HG02759 (cell line): ENCODE data around the gene RMC1.
"Not testable (repeated sequence)": the region's sequence is repeated elsewhere in the genome, so short reads cannot be mapped to it uniquely, and the experiment has no call there.

Experiments used
- ATAC-seq: cut with Tn5 transposase; IDR thresholded peaks from one replicate; pipeline ENCODE4 v1.9.1; 2021; ENCODE audit warnings: mild to moderate bottlenecking, moderate library complexity; ENCODE audit not compliant: unreplicated experiment

Gene RMC1

DNA sequence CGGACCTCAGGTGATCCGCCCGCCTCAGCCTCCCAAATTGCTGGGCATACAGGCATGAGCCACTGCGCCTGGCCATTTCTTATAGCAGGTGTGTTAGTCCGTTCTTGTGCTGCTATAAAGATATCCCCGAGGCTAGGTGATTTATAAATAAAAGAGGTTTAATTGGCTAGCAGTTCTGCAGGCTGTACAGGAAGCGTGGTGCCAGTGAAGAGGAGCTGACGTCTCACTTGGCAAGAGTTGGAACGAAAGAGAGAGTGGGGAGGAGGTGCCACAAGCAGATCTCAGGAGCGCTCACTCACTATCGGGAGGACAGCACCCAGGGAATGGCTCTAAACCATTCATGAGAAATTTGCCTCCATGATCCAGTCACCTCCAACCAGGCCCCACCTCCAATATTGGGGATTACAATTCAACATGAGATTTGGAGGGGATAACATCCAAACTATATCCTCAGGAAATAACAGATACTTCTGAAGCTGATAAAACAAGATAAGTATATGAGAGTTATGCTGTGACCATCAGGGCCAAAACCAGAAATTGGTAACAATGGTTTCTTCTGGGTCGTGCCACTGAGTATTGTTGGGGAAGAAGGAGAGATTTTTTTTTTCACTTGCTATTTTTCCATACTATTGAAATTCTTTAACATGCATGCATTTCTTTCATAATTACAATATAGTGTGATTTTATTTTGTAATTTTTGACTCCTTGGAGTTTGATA lies 7.4 kb upstream of the RMC1 start:
- ATAC-seq = no peak

GRCh38 chr18:23498117-23498516 lies 5.2 kb upstream of the RMC1 start:
- ATAC-seq = no peak

- peak; percentile 29 for ATAC-seq
Observed at GRCh38 chr18:23498877-23499276, 4.4 kb upstream of the RMC1 start.

DNA sequence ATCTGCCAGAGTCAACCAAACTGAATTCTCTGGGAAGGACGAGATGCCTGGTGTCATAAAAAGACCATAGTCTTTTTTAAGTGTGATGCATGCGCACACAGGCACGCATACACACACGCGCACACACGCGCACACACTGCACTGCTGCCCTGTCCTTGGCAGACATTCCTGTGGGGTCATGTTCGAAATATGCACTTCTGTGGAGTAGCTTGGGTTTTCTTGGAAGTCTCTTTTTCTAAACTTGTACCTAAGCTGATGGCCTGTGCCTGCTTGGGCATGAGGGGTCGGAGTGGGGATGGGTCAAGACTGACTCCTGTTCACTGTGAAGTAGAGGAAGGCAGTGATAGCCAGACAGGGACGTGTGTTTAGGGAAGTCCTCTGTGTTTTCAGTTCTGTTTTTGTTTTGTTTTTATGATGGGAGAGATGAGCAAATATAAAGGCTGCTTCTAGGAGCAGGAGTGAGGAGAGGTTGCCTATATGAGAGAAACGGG lies 4.0 kb upstream of the RMC1 start:
- no peak for ATAC-seq

DNA sequence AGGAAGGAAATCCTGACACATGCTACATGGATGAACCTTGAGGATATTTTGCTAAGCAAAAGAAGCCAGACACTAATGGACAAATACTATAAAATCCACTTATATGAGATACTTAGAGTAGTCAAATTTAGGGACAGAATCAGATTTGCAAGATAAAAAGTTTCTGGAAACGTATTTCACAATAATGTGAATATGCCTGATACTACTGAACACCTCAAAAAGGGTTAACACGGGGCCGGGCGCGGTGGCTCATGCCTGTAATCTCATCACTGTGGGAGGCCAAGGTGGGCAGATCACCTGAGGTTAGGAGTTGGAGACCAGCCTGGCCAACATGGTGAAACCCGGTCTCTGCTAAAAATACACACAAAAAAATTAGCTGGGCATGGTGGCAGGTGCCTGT lies 1.7 kb upstream of the RMC1 start:
- no peak for ATAC-seq

GRCh38 chr18:23502516-23503037 lies 734 bp upstream of the RMC1 start:
- no peak for ATAC-seq

- no peak for ATAC-seq
Observed at GRCh38 chr18:23503963-23504344, 643 bp downstream of the RMC1 start.

GRCh38 chr18:23504720-23505119 lies 1.4 kb downstream of the RMC1 start:
- ATAC-seq = peak; percentile 62

GRCh38 chr18:23506393-23506792 lies 3.1 kb downstream of the RMC1 start:
- ATAC-seq = no peak

- ATAC-seq = not testable (repeated sequence)
Observed at GRCh38 chr18:23510923-23511322, 7.6 kb downstream of the RMC1 start.

DNA sequence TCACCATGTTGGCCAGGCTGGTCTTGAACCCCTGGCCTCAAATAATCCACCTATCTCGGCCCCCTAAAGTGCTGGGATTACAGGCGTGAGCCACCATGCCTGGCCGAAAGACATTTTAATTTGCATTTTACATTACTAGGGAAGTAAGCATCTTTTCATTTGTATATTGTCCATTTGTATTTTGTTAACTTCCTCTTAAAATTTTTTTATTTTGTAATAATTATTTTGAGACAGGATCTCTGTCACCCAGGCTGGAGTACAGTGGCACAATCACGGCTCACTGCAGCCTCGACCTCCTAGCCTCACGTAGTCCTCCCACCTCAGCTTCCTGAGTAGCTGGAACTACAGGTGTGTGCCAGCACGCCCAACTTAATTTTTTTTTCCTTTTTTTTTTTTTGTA lies 8.9 kb downstream of the RMC1 start:
- not testable (repeated sequence) for ATAC-seq

- ATAC-seq = no peak
Observed at GRCh38 chr18:23512641-23513040, 9.3 kb downstream of the RMC1 start.

- peak; percentile 93 for ATAC-seq
Observed at GRCh38 chr18:23515911-23516546, 12.7 kb downstream of the RMC1 start.

DNA sequence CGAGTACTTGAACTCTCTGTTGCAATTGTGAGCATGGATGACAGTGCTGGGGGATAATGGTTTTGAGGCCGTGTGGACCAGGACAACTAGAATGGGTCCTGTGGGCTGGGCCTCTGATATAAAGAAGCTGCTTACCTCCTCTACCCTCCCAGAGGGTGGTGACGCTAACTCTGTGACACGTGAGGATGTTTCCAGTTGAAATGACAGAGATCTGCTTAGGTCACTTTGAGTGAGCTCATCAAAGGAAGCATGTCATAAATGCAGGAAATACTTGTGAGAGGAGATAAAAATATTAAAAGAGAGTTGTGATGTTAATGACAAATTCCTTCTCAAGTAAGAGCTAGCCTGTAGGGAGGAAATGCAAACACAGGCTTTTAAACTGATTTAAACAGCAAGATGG lies 16.4 kb downstream of the RMC1 start:
- no peak for ATAC-seq

GRCh38 chr18:23521271-23521670 lies 18.0 kb downstream of the RMC1 start:
- ATAC-seq = no peak

GRCh38 chr18:23521907-23522306 lies 18.6 kb downstream of the RMC1 start:
- ATAC-seq = no peak

DNA sequence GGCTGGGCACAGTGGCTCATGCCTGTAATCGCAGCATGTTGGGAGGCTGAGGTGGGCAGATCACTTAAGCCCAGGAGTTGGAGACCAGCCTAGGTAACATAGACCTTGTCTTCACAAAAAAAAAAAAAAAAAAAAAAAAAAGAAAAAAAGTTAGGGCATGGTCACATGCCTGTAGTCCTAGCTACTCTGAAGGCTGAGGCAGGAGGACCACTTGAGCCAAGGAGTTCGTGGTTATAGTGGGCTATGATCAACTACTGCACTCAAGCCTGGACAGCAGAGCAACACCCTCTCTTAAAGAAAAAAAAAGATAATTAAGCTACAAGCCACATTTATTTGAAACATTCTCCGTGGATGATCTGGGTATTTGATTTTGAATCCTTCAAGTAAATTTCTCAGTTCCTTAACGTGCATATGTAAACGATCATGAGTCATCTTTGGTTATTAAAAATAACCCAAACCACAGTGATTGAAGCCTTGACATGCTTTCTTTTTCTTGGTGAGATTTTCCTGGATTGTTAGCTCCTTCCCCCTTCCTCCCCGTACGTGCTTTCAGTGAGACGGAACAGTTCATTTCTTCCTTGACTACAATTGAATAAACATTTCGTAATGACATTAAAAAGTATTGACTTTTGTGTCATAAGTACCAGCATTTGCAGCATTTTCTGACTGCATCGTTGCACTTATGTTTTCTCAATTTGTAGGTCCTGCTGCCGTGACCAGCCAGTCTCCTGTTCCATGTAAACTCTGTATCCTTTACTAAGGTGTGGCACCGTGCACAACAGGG lies 20.3 kb downstream of the RMC1 start:
- ATAC-seq = no peak

DNA sequence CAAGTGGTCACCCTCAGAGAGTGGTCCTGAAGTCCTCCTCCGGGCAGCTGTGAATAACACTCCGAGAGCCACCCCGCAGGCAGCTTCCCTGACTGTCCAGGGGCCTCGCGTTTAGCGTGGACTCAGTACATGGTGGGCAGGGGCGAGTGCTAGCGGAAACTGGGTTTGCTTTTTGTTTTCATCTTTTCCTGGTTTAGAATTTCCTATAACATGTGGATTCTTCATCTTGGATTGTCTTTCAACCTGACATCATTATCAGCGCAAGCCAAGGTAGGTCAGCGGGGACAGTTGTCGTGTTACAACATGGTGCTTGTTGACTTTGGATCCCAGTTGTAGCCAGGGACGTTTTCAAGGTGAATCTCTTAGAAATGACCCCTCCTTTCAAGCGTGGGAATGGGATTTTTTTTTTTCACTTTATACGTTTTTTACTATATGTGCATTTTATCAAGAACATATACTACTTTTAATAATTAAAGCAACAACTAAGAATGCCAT lies 20.9 kb downstream of the RMC1 start:
- ATAC-seq = no peak

DNA sequence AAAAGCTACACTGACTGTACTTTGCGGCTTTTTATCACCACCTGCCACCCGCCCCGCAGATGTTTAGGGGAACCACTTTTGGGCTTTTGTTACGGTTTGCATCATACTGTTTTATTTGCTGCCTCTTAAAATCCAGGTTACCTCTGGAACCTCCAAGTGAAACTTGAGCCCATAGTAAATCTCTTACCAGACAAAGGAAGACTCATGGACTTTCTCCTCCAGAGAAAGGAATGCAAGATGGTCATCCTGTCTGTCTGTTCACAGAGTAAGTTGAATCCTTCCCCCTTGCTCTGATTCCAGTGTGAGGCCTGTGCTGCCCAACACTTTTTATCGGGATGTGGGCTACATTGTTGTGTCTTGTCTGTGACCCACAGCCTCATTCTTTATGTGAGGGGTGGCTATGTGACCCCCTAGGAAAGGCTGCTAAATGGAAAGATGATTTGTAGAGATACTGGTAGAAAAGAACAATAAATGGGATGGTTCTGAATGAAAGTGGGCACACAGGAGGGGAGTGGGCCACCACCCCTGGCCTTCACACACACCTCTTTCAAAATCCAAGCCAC lies 23.3 kb downstream of the RMC1 start:
- ATAC-seq = no peak

DNA sequence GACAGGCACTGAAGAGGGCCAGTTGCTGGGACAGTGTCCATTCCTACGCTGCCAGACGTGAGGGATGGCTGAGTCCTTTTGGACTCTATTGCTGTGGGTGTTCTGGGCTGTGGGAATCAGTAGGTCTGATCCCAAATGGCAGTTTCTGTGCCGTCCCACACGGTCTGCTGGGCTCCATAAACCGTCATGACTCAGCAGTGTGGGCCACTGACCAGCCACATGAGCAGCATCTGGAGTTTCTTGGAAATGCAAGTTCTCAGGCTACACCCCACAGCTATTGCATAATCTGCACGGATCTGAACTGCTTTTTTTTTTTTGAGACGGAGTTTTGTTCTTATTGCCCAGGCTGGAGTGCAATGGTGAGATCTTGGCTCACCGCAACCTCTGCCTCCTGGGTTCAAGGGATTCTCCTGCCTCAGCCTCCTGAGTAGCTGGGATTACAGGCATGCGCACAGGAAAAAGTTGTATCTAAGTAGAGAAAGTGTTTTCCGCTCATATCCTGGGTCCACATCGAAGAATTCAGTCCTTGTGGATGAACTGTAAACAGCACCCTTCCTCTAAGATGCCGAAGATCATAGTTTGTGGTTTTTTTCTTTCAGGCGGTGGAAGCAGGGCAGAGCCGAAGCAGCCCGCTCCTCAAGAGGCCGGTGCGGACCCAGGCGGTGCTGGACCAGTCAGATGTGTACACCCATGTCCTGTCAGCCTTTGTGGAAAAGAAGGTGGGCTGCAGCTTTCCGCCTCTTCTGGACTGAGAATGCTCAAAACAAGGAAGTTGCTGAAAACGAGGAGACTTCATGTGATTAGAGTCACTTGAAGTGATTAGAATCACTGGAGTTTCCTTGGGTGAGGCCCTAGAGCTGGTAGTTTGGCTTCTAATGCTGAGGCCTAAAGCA lies 25.5 kb downstream of the RMC1 start:
- ATAC-seq = no peak
